ENCODE measurements around the gene EEFSEC. TPM values are rescaled to one million over a fixed set of nuclear protein-coding genes. Genes with fewer than 3 reads are reported as not detected.
A peak's percentile ranks its signal among the peaks of the same experiment; 100 is the strongest.

EEFSEC gene
- total and polyA plus RNA-seq, 4 donors: 9.8 to 20.1 (median 11.6) TPM

DNA sequence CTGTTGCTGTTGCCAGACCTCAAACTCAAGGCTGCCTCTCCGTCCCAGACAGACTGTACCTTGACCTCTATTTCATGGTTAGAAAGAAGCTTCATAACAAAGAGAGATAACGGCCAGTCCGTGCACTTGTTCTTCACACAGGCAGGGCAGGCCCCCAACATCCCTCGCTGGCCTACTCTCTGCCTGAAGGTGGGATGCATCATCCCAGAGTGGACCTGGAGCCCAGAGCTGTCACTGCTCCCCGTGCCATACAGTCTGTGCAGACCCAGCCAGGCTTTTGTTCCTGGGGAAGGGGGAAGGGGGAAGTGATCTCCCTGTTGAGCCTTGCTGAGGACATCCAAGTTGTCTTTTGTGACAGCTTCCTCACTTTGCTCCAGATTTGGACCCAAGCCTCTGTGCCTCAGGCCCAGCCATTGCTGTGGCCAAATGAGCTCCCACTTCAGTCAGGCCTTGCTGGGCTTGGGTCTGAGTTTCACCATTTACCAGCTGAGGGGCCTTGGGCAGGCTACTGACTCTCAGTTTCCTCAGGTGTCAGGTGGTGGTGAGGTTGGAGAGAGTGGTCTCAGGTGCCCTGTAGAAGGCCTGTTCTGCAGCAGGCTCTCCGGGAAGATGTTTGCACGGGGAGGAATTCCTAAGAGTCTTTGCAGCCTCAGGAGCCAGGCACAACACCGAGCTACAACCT is 171.8 kb downstream of the EEFSEC start:
- DNase-seq (no peak), ATAC-seq (ENCODE audit: insufficient read depth, low FRiP score) (no peak)
- WGBS, 2 donors: 71 to 83% methylated on average over 8 of the region's 8 CpGs
- Histone ChIP-seq H3K27ac (ENCODE audit: low read depth in 1 of 2, low read length in 1 of 2) (no peak overlapping the region), H3K4me3 (no peak overlapping the region), H3K9ac (ENCODE audit: insufficient read depth in 1 of 2, low read length in 2 of 2) (no peak overlapping the region), H3K9me3 (ENCODE audit: control insufficient read depth in 4 of 4, insufficient read depth in 3 of 4, low read length in 3 of 4) (no peaks in the 10 kb centered on the region), H3K27me3 (ENCODE audit: control insufficient read depth in 3 of 3, insufficient read depth in 3 of 3, low read length in 2 of 3) (no peaks in the 10 kb centered on the region), H3K36me3 (ENCODE audit: control insufficient read depth in 4 of 4, insufficient read depth in 4 of 4, low read length in 4 of 4) (peaks cover 0 to 2% (median 0%) of the 10 kb centered on the region in 4 donors), H3K4me1 (ENCODE audit: control insufficient read depth in 5 of 5, insufficient read depth in 5 of 5, low read length in 5 of 5) (peaks cover 0 to 5% (median 0%) of the 10 kb centered on the region in 5 donors)
- TF ChIP-seq, protein P1, sequence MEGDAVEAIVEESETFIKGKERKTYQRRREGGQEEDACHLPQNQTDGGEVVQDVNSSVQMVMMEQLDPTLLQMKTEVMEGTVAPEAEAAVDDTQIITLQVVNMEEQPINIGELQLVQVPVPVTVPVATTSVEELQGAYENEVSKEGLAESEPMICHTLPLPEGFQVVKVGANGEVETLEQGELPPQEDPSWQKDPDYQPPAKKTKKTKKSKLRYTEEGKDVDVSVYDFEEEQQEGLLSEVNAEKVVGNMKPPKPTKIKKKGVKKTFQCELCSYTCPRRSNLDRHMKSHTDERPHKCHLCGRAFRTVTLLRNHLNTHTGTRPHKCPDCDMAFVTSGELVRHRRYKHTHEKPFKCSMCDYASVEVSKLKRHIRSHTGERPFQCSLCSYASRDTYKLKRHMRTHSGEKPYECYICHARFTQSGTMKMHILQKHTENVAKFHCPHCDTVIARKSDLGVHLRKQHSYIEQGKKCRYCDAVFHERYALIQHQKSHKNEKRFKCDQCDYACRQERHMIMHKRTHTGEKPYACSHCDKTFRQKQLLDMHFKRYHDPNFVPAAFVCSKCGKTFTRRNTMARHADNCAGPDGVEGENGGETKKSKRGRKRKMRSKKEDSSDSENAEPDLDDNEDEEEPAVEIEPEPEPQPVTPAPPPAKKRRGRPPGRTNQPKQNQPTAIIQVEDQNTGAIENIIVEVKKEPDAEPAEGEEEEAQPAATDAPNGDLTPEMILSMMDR (IDR thresholded peaks at IDR 0.05; ENCODE audit: control extremely low read depth, extremely low read depth): no peak

DNA sequence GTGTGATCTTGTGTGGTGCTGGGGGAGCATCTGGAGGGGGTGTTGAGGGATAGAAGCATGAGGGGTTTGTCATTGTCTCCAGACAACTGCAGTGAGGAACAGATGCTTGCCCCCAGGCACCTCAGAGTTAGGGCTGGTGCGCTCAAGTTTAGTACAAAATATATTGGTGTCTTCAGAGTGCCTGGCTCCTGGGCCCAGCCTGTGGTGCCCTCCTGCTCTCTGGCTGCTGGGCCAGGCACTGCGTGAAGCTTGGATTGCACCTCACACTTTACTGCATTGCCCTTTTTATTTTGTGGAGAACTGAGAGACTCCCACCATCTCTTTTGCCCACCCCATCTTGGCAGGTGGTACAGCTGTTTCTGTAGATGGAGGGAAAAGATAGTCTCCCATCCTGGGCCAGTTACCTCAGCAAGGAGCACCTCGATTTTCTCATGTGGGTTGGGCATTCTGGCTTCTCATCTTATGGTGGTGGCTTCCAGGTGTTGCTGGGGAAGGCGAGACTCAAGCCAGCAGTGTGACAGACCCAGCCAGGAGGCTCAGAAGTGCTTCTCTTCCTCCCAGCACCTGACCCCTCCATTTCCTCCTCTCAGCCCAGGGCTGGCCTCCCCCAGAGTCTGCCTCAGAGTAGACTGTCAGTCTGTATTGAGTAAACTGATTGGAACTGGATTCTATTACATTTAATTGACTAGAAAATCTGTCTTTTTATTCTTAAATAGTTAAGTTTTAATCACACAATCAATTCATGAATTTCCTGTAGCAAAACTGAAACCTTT is 173.0 kb downstream of the EEFSEC start:
- Histone ChIP-seq H3K4me1 (ENCODE audit: control insufficient read depth in 5 of 5, insufficient read depth in 5 of 5, low read length in 5 of 5) (peaks cover 0 to 5% (median 0%) of the 10 kb centered on the region in 5 donors), H3K9ac (ENCODE audit: insufficient read depth in 1 of 2, low read length in 2 of 2) (no peak overlapping the region), H3K27me3 (ENCODE audit: control insufficient read depth in 3 of 3, insufficient read depth in 3 of 3, low read length in 2 of 3) (no peaks in the 10 kb centered on the region), H3K4me3 (no peak overlapping the region), H3K36me3 (ENCODE audit: control insufficient read depth in 4 of 4, insufficient read depth in 4 of 4, low read length in 4 of 4) (peaks cover 0 to 2% (median 0%) of the 10 kb centered on the region in 4 donors), H3K9me3 (ENCODE audit: control insufficient read depth in 4 of 4, insufficient read depth in 3 of 4, low read length in 3 of 4) (no peaks in the 10 kb centered on the region), H3K27ac (ENCODE audit: low read depth in 1 of 2, low read length in 1 of 2) (no peak overlapping the region)
- TF ChIP-seq, protein P1 (IDR thresholded peaks at IDR 0.05; ENCODE audit: control extremely low read depth, extremely low read depth): no peak
- DNase-seq (peak in 1 of 3 donors; percentile 7), ATAC-seq (ENCODE audit: insufficient read depth, low FRiP score) (no peak)
- 84 to 88% methylated on average over 4 of the region's 4 CpGs for WGBS, 2 donors

GRCh38 chr3:128327606-128328031 is 174.3 kb downstream of the EEFSEC start:
- WGBS, 2 donors: 94 to 96% methylated on average over 6 of the region's 6 CpGs
- Histone ChIP-seq H3K36me3 (ENCODE audit: control insufficient read depth in 4 of 4, insufficient read depth in 4 of 4, low read length in 4 of 4) (peaks cover 0 to 2% (median 0%) of the 10 kb centered on the region in 4 donors), H3K9me3 (ENCODE audit: control insufficient read depth in 4 of 4, insufficient read depth in 3 of 4, low read length in 3 of 4) (no peaks in the 10 kb centered on the region), H3K27ac (ENCODE audit: low read depth in 1 of 2, low read length in 1 of 2) (no peak overlapping the region), H3K4me1 (ENCODE audit: control insufficient read depth in 5 of 5, insufficient read depth in 5 of 5, low read length in 5 of 5) (peaks cover 0 to 5% (median 0%) of the 10 kb centered on the region in 5 donors), H3K4me3 (no peak overlapping the region), H3K27me3 (ENCODE audit: control insufficient read depth in 3 of 3, insufficient read depth in 3 of 3, low read length in 2 of 3) (no peaks in the 10 kb centered on the region), H3K9ac (ENCODE audit: insufficient read depth in 1 of 2, low read length in 2 of 2) (no peak overlapping the region)
- no peak for ATAC-seq (ENCODE audit: insufficient read depth, low FRiP score)
- DNase-seq: peak in 1 of 3 donors; percentile 1
- TF ChIP-seq, protein P1 (IDR thresholded peaks at IDR 0.05; ENCODE audit: control extremely low read depth, extremely low read depth): no peak

All from lung (tissue), 12 donors.